ENCODE data around the gene LRRC1.

LRRC1 gene

GRCh38 chr6:53851561-53851960 lies 56.8 kb downstream of the LRRC1 start:
- no peak for DNase-seq

- no peak for DNase-seq
Measured at GRCh38 chr6:53852805-53853204, 58.0 kb downstream of the LRRC1 start.

- DNase-seq, result no peak
Measured at GRCh38 chr6:53854843-53855567, 60.2 kb downstream of the LRRC1 start.

GRCh38 chr6:53855940-53856339 lies 61.1 kb downstream of the LRRC1 start:
- no peak for DNase-seq

GRCh38 chr6:53857318-53858094 lies 62.7 kb downstream of the LRRC1 start:
- DNase-seq, result no peak

GRCh38 chr6:53858196-53858595 lies 63.4 kb downstream of the LRRC1 start:
- DNase-seq, result no peak

GRCh38 chr6:53858913-53859312 lies 64.1 kb downstream of the LRRC1 start:
- DNase-seq, result no peak

- DNase-seq, result no peak
Measured at GRCh38 chr6:53860511-53860910, 65.7 kb downstream of the LRRC1 start.

GRCh38 chr6:53861518-53861917 lies 66.7 kb downstream of the LRRC1 start:
- no peak for DNase-seq

GRCh38 chr6:53862662-53863462 lies 68.1 kb downstream of the LRRC1 start:
- no peak for DNase-seq

GRCh38 chr6:53864781-53865180 lies 70.0 kb downstream of the LRRC1 start:
- DNase-seq, result no peak

- DNase-seq, result no peak
Measured at GRCh38 chr6:53866226-53866625, 71.4 kb downstream of the LRRC1 start.

- no peak for DNase-seq
Measured at GRCh38 chr6:53868626-53869025, 73.8 kb downstream of the LRRC1 start.

- DNase-seq, result no peak
Measured at GRCh38 chr6:53869964-53870363, 75.2 kb downstream of the LRRC1 start.

- DNase-seq, result no peak
Measured at GRCh38 chr6:53873922-53874321, 79.1 kb downstream of the LRRC1 start.

- no peak for DNase-seq
Measured at GRCh38 chr6:53874964-53875363, 80.2 kb downstream of the LRRC1 start.

- no peak for DNase-seq
Measured at GRCh38 chr6:53877151-53877550, 82.3 kb downstream of the LRRC1 start.

- no peak for DNase-seq
Measured at GRCh38 chr6:53878808-53879207, 84.0 kb downstream of the LRRC1 start.

- DNase-seq, result no peak
Measured at GRCh38 chr6:53879608-53880007, 84.8 kb downstream of the LRRC1 start.

- no peak for DNase-seq
Measured at GRCh38 chr6:53887316-53887715, 92.5 kb downstream of the LRRC1 start.

GRCh38 chr6:53888931-53889330 lies 94.1 kb downstream of the LRRC1 start:
- DNase-seq, result no peak

GRCh38 chr6:53889365-53889764 lies 94.6 kb downstream of the LRRC1 start:
- no peak for DNase-seq

- no peak for DNase-seq
Measured at GRCh38 chr6:53892707-53893106, 97.9 kb downstream of the LRRC1 start.

- peak; percentile 24 for DNase-seq
Measured at GRCh38 chr6:53894091-53894490, 99.3 kb downstream of the LRRC1 start.
